Renal pelvis (tissue), 4 donors: Measurements from ENCODE around the gene COX20. TPM values are rescaled to one million over a fixed set of nuclear protein-coding genes. Genes with fewer than 3 reads are reported as not detected.
A peak's percentile ranks its signal among the peaks of the same experiment; 100 is the strongest.

Source experiments
- DNase-seq: peaks from one replicate; pipeline ENCODE4 v3.0.0-alpha.2; 2013
- polyA plus RNA-seq, 3 donors: library from polyadenylated mRNA; unstranded; fragments of 120-200 nt; gene quantifications; one replicate each; pipeline ENCODE4 v1.2.1, GENCODE V29; 2013; ENCODE audit not compliant: insufficient read length in 3 of 3

The COX20 gene
- polyA plus RNA-seq, 3 donors: 85.8 to 118 (median 112) TPM

DNA sequence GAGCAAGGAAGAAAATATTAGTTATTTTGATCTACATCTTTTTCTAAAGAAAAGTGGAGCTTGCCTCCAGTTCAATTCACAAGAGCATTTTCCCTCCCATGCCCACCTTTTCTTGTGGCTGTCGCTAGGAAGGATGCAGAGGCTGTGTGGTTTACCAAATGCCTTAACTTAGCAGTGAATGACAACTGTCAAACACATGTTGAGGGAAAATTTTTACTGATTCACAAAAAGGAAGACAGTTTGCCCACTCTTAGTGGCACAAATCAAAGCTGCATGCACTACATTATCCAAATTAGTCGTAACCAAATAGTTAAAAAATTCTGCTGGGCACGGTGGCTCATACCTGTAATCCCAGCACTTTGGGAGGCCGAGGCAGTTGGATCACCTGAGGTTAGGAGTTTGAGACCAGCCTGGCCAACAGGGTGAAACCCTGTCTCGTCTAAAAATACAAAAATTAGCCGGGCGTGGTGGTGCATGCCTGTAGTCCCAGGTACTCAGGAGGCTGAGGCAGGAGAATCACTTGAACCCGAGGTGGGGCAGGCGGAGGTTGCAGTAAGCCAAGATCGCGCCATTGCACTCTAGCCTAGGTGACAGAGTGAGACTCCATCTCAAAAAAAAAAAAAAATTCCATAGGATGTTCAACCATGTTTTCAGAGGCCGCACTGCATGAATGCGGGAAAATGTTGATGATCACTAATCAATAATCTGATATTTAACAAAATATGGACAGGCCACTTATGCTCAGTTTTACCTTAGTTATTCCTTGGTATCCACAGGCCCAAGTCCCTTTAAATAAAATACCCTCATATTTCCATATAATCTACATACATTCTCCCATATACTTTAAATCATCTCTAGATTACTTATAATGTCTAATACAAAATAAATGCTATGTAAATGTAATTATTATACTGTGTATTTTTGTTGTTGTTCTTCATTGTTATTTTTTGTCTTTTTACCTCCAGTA, 9.0 kb downstream of the COX20 start:
- DNase-seq: no peak

DNA sequence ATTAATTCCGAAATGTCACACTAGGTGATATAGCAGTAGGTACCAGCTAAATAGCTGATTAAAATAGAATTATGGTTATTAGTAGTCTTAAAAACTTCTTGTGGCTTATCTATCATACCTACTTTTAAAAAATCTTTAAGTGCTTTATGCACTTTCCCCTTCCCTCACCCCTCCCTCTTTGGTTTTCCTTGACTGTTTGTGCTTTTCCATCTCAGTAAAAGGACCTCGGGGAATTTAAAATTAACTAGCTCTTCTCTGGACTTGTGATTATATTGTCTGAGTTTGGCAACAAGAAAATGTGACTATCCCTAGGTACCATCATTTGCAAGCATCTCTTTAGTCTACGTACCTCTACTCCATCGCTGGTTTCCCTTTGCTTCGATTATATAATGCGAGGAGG, 11.2 kb downstream of the COX20 start:
- no peak for DNase-seq

DNA sequence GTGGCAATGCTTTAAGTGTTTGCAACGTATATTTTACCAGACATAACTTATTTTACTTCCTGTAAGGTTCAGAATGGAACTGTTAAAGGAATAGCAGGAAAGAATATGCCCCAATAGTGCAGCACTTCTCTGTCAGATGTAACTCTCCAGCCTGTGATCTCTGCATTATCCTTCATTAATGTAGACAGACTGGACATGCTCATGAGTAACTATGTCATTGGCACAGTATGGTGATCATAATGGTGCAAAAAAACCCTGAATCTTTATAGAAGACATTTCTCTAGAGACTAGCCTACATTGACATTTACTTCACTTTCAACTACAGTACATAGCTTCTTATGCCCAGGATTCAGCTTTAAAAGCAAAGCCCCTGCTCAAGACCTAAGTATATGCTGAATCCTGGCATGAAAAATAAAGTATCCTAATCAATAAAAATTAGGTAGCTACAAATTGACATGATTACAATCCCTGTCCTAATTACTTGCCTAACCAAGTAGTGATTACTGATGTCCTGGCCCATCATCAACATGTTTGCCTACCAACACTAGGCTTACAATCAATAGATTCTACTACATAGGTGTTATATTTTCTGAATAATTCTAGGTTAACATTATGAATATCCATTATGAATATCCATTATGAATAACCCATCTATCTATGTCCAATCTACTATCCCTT, 13.9 kb downstream of the COX20 start:
- no peak for DNase-seq

- no peak for DNase-seq
Measured at GRCh38 chr1:244850099-244850852, 14.8 kb downstream of the COX20 start.

DNA sequence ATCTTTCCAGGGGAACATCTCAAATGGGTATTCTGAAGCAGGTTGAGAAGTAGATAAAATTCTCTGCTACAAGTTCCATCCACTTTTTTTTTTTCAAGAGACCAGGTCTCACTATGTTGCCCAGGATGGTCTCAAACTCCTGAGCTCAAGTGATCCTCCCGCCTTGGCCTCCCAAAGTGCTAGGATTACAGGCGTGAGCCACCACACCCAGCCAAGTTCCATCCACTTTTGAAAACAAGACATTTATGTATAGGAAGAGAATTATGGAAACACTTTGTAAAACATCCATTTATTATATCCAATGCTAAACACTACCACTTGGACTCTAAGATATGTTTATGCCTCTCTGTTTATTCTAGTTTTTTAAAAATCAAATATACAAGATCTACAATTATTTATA, 15.4 kb downstream of the COX20 start:
- no peak for DNase-seq

DNA sequence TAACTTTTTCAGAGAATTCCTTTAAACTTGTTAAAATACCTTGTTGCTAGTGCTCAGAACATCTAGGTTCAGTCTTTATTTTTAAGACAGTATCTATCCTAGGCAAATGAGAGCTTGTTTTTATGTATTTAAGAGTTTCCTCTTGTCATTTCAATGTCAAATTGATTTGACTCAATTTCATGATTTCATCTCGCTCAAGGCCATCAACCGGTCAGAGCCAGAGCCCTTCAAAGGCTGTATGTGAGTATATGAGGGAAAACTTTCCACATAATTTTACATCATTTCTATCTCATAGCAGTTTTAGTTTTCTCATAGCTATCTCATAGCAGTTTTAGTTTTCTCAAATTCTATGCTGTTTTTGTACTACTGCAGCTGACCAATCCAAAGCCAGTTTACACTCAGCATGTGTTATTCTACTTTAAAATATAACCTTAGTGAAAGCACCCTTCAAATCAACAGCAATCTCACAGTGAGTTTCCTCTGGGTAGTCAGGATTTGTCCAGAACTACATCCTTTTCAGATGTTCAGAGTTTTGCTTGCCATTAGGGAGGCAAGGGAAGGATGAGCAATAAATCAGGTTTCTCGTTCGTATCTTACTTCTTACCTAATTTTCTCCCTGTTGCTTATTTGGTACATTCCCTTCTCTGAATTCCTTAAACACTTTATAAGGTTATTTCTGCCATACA, 16.2 kb downstream of the COX20 start:
- no peak for DNase-seq

DNA sequence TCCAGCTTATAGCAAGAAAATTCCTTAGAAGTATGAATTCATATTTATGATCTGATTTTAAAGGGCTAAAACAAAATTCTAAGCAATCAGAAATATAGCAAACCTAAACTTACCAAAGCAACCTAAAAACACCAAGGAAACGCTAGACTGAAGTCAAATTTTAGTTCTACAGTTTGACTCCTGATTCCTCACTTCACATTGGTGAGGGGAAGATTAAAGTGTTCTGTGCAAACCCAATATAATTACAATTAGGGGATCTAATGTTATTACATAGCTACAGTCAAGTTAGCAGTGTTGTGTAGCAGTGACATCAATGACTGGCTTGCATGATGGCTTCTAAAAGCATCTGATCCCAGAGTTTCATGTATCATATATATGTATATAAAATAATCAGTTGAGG, 17.2 kb downstream of the COX20 start:
- no peak for DNase-seq

DNA sequence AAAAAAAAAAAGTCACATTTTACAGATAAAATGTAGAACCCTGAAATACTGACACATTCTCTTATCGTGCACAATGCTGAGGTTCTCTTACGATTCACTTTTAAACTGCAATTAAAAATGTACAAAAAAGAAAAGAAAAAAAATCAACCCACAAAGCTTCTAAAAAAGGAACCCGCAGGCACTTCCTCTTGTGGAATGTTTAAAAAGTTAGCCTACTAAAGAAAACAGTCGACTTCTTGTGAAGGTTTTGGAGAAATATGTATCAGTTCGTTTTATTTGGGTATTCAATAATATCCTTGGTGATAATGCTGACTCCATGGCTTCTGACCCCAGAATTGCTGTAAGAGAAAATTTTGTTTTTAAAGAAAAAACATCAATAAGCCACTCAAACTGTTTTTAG, 18.7 kb downstream of the COX20 start:
- no peak for DNase-seq

DNA sequence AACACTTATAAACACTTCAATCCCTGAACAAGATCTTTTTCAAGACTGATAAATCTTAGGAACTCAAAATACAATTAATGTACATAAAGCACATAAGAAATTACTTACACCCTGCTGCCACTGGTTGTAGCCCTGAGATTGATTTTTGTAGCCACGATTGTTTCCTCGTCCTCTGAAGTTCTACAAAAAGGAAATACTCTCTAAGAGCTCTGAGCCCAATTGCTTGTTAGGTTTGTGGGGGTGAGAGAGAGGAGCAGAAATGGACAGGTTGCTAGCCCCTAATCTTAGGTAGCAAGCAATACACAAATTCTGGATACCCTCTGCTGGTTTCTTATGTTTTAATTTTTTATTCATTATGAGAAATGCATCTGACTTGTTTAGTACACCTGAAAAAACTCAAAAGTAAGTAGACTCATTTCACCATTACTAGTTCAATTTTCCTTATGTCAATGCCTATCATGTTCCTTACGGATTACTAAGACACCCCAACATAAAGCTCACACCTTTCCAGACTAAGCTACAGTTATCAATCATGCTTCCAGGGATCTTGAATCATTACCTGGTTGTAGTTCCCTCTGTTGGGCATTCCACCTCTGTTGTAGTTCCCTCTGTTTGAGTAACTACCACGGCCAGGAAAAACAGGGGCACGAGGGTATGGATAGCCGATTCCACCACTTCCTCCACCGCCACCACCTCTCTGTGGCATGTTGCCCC, 19.6 kb downstream of the COX20 start:
- DNase-seq: no peak

- no peak for DNase-seq
Measured at GRCh38 chr1:244857761-244858160, 22.3 kb downstream of the COX20 start.

- DNase-seq: no peak
Measured at GRCh38 chr1:244858357-244858756, 22.9 kb downstream of the COX20 start.

DNA sequence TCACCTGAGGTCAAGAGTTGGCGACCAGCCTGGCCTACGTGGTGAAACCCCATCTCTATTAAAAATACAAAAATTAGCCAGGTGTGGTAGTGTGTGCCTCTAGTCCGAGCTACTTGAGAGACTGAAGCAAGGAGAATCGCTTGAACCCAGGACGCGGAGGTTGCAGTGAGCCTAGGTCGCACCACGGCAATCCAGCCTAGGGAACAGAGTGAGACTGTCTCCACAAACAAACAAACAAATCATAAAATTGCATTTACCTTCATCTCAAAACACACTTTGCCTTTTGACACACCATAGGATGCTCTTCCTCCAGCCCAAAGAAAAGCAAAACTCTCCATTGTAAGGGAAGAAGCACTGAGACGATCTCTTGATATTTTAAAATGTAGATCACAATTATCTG, 24.6 kb downstream of the COX20 start:
- no peak for DNase-seq

GRCh38 chr1:244860914-244861610, 25.6 kb downstream of the COX20 start:
- DNase-seq: no peak

DNA sequence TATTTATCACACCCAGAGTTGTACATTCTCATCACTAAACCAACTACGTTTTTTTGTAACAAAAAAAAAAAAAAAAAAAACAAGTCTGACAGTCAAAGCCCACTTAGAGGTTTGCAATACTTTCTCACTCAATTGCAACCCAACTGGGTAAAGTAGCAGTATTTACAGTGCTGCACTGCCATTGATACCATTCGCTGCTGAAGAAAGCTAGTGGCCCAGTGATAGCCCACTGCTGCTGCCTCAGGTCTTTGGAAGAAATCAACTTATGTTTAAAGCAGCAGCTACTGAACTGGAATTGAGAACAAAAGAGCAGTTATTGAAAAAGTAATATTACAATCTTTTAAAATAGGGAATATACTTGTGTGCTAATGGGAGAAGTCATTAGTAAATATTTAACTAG, 26.2 kb downstream of the COX20 start:
- DNase-seq: no peak

GRCh38 chr1:244862354-244862698, 26.9 kb downstream of the COX20 start:
- DNase-seq: no peak

DNA sequence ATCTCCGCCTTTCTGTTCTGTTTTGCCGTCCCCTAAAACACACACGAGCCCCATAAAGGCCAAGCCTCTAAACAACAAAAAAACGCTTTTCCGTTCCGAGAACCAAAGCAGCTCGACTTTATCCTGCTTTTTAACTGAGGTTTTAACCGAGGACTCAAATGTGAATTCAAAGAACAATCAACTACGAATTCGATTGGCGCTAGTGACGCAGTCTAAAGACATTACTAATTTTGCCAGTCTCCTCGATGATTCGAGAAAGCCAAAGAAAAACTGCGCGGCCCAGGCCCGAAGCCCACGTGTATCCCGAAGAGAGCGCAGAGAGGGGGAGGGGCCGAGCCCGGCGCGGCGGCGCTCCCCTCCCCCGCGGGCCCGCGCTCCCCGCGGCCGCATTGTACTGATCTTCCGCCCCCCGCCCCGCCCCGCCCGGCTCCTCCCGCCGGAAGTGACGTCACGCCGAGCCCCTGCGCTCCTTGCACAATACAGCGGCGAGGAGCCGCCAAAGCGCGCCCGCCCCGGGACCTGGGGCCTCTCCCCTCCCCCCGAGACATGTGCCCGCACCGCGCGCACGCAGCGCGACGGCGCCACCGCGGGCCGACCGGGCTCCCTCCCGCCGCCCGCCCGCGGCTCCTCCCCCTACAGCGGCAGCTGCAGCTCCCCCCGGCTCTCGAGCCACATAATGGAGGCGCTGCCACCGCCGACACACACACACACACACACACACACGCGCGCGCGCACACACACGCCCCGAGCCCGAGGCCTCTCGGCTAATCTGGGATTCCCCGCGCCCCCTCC, 27.4 kb downstream of the COX20 start:
- DNase-seq: peak; percentile 94

- no peak for DNase-seq
Measured at GRCh38 chr1:244863491-244864252, 28.2 kb downstream of the COX20 start.

DNA sequence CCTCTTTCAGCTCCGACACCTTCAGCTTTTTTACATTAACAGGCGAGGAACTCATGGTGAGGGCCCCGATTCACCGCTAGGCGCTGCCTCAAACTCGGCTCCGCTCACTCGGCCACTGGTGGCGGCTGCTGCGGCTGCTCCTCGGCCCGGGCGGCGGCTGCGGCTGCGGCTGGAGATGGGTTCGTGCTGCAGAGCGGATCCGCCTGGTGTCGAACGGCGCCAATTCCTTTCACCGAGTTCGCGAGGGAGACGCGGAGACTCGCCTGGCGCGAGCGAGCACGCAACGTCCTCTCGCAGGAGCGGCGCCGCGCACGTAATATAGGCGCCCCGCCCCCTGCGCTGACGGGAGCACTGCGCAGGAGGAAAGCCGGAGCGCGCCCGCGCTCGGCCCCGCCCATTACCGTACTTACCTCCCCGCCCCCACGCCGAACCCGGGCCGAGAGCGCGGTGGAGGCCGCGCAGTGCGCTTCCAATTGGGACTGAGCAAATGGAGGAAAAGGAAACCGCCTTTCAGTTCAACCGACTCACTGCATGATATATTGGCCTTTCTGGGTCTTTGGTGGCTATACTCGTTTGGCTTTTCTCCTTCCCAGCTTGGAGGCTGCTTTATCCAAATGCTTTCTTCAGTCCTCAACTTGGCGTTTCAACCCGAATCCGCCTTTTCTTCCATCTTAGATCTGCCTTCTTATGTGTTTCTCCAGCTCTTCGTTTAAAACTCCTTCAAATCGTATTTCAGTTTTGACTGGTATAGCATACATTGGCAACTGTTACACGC, 29.0 kb downstream of the COX20 start, which contains the start of gene HNRNPU:
Gene HNRNPU, minus strand, starts transcription at position 291 of the 775 bp plus-strand sequence. Its CDS starts 236 bp downstream, at position 55.
- DNase-seq: peak; percentile 97
